ENCODE data around the gene FKRP. TPM values are rescaled to one million over a fixed set of nuclear protein-coding genes. Genes with fewer than 3 reads are reported as not detected.

The FKRP gene
- total RNA-seq (2022; extraction: Qiagen RNA extraction), result 17.2 to 23.4 TPM (median 19.0 TPM) in 5 replicates

GRCh38 chr19:46745521-46746280 lies at the start of gene FKRP:
Gene FKRP, plus strand, starts transcription at chr19:46746057. Its CDS starts 9,394 bp downstream, at chr19:46755451.

GRCh38 chr19:46717034-46717715 lies 28.7 kb upstream of the FKRP start, which contains the start of gene PRKD2:
Gene PRKD2, minus strand, starts transcription at chr19:46717114. Its CDS starts 744 bp downstream, at chr19:46716370.

GRCh38 chr19:46746281-46747057 lies 612 bp downstream of the FKRP start, which contains the start of gene STRN4:
Gene STRN4, minus strand, starts transcription at chr19:46746450. Its CDS starts 20 bp downstream, at chr19:46746430.

GRCh38 chr19:46788262-46788967 lies 42.6 kb downstream of the FKRP start, which contains the start of gene SLC1A5:
Gene SLC1A5, minus strand, starts transcription at chr19:46788594. Its CDS starts 629 bp downstream, at chr19:46787965.

Other genes starting within 250 kb of the FKRP start
- 218 to 251 TPM (median 238 TPM) in 5 replicates for gene CALM3, start 144.7 kb upstream of the FKRP start, total RNA-seq (2022; extraction: Qiagen RNA extraction)
- 0.05 to 0.12 TPM (median 0.12 TPM) in 3 of 5 replicates, not detected in the others for gene PTGIR, start 121.0 kb upstream of the FKRP start, total RNA-seq (2022; extraction: Qiagen RNA extraction)
- not detected in 5 replicates for gene GNG8, start 109.9 kb upstream of the FKRP start, total RNA-seq (2022; extraction: Qiagen RNA extraction)
- gene DACT3, start 84.9 kb upstream of the FKRP start, total RNA-seq (2022; extraction: Qiagen RNA extraction), result 0.24 to 0.31 TPM (median 0.29 TPM) in 5 replicates
- 26.1 to 32.0 TPM (median 27.4 TPM) in 5 replicates for gene PRKD2, start 28.9 kb upstream of the FKRP start, total RNA-seq (2022; extraction: Qiagen RNA extraction)
- 75.5 to 86.8 TPM (median 81.4 TPM) in 5 replicates for gene STRN4, start 393 bp downstream of the FKRP start, total RNA-seq (2022; extraction: Qiagen RNA extraction)
- 207 to 235 TPM (median 217 TPM) in 5 replicates for gene SLC1A5, start 42.5 kb downstream of the FKRP start, total RNA-seq (2022; extraction: Qiagen RNA extraction)
- 214 to 313 TPM (median 301 TPM) in 5 replicates for gene AP2S1, start 104.8 kb downstream of the FKRP start, total RNA-seq (2022; extraction: Qiagen RNA extraction)
- 22.3 to 35.2 TPM (median 29.1 TPM) in 5 replicates for gene ARHGAP35, start 114.9 kb downstream of the FKRP start, total RNA-seq (2022; extraction: Qiagen RNA extraction)

Measured in A549 treated with Hydrocortisone at 1 μM for 4 hours (cell line).